Trophoblast cell (in vitro differentiated cells and primary cell): Measurements from ENCODE around the gene SPOCK1.

Source experiments
- DNase-seq, 2 donors: peaks; one replicate each; pipeline ENCODE4 v3.0.0-alpha.2; 2016
- H2AFZ ChIP-seq: 2 replicates; pipeline ENCODE4 v1.6.1; 2013; ENCODE audit warnings: low read length, moderate library complexity, mild to moderate bottlenecking; ENCODE audit not compliant: insufficient read depth, poor library complexity
- H2AK5ac ChIP-seq: 2 replicates; pipeline ENCODE4 v1.6.1; 2013; ENCODE audit warnings: mild to moderate bottlenecking, low read length
- H2BK120ac ChIP-seq: 2 replicates; pipeline ENCODE4 v1.6.1; 2013; ENCODE audit warnings: low read length, mild to moderate bottlenecking, moderate library complexity; ENCODE audit not compliant: insufficient read depth, poor library complexity
- H2BK12ac ChIP-seq: 2 replicates; pipeline ENCODE4 v1.6.1; 2013; ENCODE audit warnings: mild to moderate bottlenecking, low read length, moderate library complexity
- H2BK5ac ChIP-seq: 2 replicates; pipeline ENCODE4 v1.6.1; 2013; ENCODE audit warnings: low read length, low read depth, moderate library complexity, mild to moderate bottlenecking; ENCODE audit not compliant: poor library complexity
- H3K14ac ChIP-seq: 2 replicates; pipeline ENCODE4 v1.6.1; 2013; ENCODE audit warnings: mild to moderate bottlenecking, low read length
- H3K18ac ChIP-seq: 2 replicates; pipeline ENCODE4 v1.6.1; 2013; ENCODE audit warnings: mild to moderate bottlenecking, low read length
- H3K23ac ChIP-seq: 2 replicates; pipeline ENCODE4 v1.6.1; 2013; ENCODE audit warnings: low read length
- H3K27ac ChIP-seq: 2 replicates; pipeline ENCODE4 v1.5.1; 2013; ENCODE audit warnings: low read depth, mild to moderate bottlenecking, inconsistent platforms, low read length, moderate library complexity
- H3K27me3 ChIP-seq: 2 replicates; pipeline ENCODE4 v1.6.1; 2013; ENCODE audit warnings: inconsistent platforms, mild to moderate bottlenecking, low read length, moderate library complexity; ENCODE audit not compliant: insufficient read depth
- H3K36me3 ChIP-seq, 2 experiments: 1 replicate in 1 of 2; 2 replicates in 1 of 2; pipeline ENCODE4 v1.6.1; 2013; ENCODE audit warnings: low read length in 2 of 2, mild to moderate bottlenecking in 2 of 2, moderate library complexity in 1 of 2; ENCODE audit not compliant: insufficient read depth in 2 of 2, control insufficient read depth in 1 of 2
- H3K4ac ChIP-seq: 2 replicates; pipeline ENCODE4 v1.6.1; 2013; ENCODE audit warnings: low read depth, mild to moderate bottlenecking, low read length, moderate library complexity
- H3K4me1 ChIP-seq, 2 experiments: 1 replicate in 1 of 2; 2 replicates in 1 of 2; pipeline ENCODE4 v1.6.1; 2013; ENCODE audit warnings: low read length in 2 of 2, mild to moderate bottlenecking in 2 of 2, moderate library complexity in 1 of 2; ENCODE audit not compliant: insufficient read depth in 2 of 2, control insufficient read depth in 1 of 2
- H3K4me2 ChIP-seq: 2 replicates; pipeline ENCODE4 v1.6.1; 2013; ENCODE audit warnings: inconsistent platforms, mild to moderate bottlenecking, low read length, moderate library complexity
- H3K4me3 ChIP-seq: 2 replicates; pipeline ENCODE4 v1.5.1; 2013; ENCODE audit warnings: mild to moderate bottlenecking, low read depth, low read length, inconsistent platforms
- H3K79me1 ChIP-seq: one replicate; pipeline ENCODE4 v1.6.1; 2013; ENCODE audit warnings: low read length
- H3K79me2 ChIP-seq: 2 replicates; pipeline ENCODE4 v1.6.1; 2013; ENCODE audit warnings: low read length, mild to moderate bottlenecking; ENCODE audit not compliant: control insufficient read depth, insufficient read depth, poor library complexity
- H3K9ac ChIP-seq: 2 replicates; pipeline ENCODE4 v1.6.1; 2013; ENCODE audit warnings: mild to moderate bottlenecking, low read length
- H3K9me3 ChIP-seq: 2 replicates; pipeline ENCODE4 v1.6.1; 2013; ENCODE audit warnings: low read depth, mild to moderate bottlenecking, control low read depth, inconsistent platforms, low read length; ENCODE audit not compliant: insufficient read depth
- H4K12ac ChIP-seq: 2 replicates; pipeline ENCODE4 v1.6.1; 2013; ENCODE audit warnings: low read depth, mild to moderate bottlenecking, low read length, moderate library complexity
- H4K8ac ChIP-seq: 2 replicates; pipeline ENCODE4 v1.6.1; 2013; ENCODE audit warnings: low read depth, mild to moderate bottlenecking, low read length, moderate library complexity
- H4K91ac ChIP-seq: one replicate; pipeline ENCODE4 v1.6.1; 2013; ENCODE audit warnings: low read depth, mild to moderate bottlenecking, low read length, moderate library complexity
- WGBS: extraction: QIAGEN DNeasy Blood & Tissue Kit; methylation state at CpG from one replicate; pipeline ENCODE4 v1.1.7; 2013; ENCODE audit warnings: missing lambda C conversion rate; ENCODE audit not compliant: insufficient read length, insufficient coverage; ENCODE audit errors: extremely low coverage; 5-methylcytosine and 5-hydroxymethylcytosine counted together

The SPOCK1 gene

GRCh38 chr5:137329586-137330296, 169.4 kb downstream of the SPOCK1 start:
- Histone ChIP-seq H3K9me3 (no peaks in the 10 kb centered on the region), H4K8ac (no peak overlapping the region), H3K18ac (no peak overlapping the region), H2BK12ac (no peak overlapping the region), H3K9ac (no peak overlapping the region), H3K23ac (no peak overlapping the region), H4K12ac (no peak overlapping the region), H2BK120ac (no peak overlapping the region), H4K91ac (no peak overlapping the region), H2AFZ (no peak overlapping the region), H3K27me3 (no peaks in the 10 kb centered on the region), H3K4me1 (no peaks in the 10 kb centered on the region), H3K4ac (no peak overlapping the region), H3K79me1 (no peaks in the 10 kb centered on the region), H2AK5ac (no peak overlapping the region), H3K27ac (no peak overlapping the region), H3K36me3 (no peaks in the 10 kb centered on the region), H2BK5ac (no peak overlapping the region), H3K79me2 (no peaks in the 10 kb centered on the region), H3K14ac (no peak overlapping the region), H3K4me3 (no peak overlapping the region), H3K4me2 (no peak overlapping the region)
- WGBS: no CpG with 5 or more reads among the region's 8 CpGs
- DNase-seq: no peak

- no peaks in the 10 kb centered on the region for H3K79me2 ChIP-seq
- no peak overlapping the region for H3K4ac ChIP-seq
- H3K4me2 ChIP-seq: no peak overlapping the region
- H3K9me3 ChIP-seq: no peaks in the 10 kb centered on the region
- no peak overlapping the region for H3K4me3 ChIP-seq
- H2AK5ac ChIP-seq: no peak overlapping the region
- no peak overlapping the region for H2BK5ac ChIP-seq
- H3K9ac ChIP-seq: no peak overlapping the region
- no CpG with 5 or more reads among the region's 3 CpGs for WGBS
- H3K18ac ChIP-seq: no peak overlapping the region
- DNase-seq: no peak
- no peak overlapping the region for H3K23ac ChIP-seq
- no peak overlapping the region for H3K27ac ChIP-seq
- no peaks in the 10 kb centered on the region for H3K36me3 ChIP-seq
- H4K91ac ChIP-seq: no peak overlapping the region
- no peak overlapping the region for H4K12ac ChIP-seq
- H3K4me1 ChIP-seq: no peaks in the 10 kb centered on the region
- no peak overlapping the region for H2AFZ ChIP-seq
- H2BK12ac ChIP-seq: no peak overlapping the region
- H3K14ac ChIP-seq: no peak overlapping the region
- no peaks in the 10 kb centered on the region for H3K27me3 ChIP-seq
- no peak overlapping the region for H2BK120ac ChIP-seq
- no peak overlapping the region for H4K8ac ChIP-seq
- no peaks in the 10 kb centered on the region for H3K79me1 ChIP-seq
Observed at GRCh38 chr5:137328991-137329390, 170.1 kb downstream of the SPOCK1 start.

GRCh38 chr5:137328463-137328862, 170.7 kb downstream of the SPOCK1 start:
- Histone ChIP-seq H3K27me3 (no peaks in the 10 kb centered on the region), H3K23ac (no peak overlapping the region), H4K12ac (no peak overlapping the region), H3K79me1 (no peaks in the 10 kb centered on the region), H3K4me3 (no peak overlapping the region), H4K8ac (no peak overlapping the region), H3K4ac (no peak overlapping the region), H2AK5ac (no peak overlapping the region), H3K18ac (no peak overlapping the region), H3K79me2 (no peaks in the 10 kb centered on the region), H3K4me2 (no peak overlapping the region), H3K4me1 (no peaks in the 10 kb centered on the region), H2BK120ac (no peak overlapping the region), H2BK5ac (no peak overlapping the region), H4K91ac (no peak overlapping the region), H3K9me3 (no peaks in the 10 kb centered on the region), H3K36me3 (no peaks in the 10 kb centered on the region), H3K14ac (no peak overlapping the region), H3K27ac (no peak overlapping the region), H2BK12ac (no peak overlapping the region), H3K9ac (no peak overlapping the region), H2AFZ (no peak overlapping the region)
- no peak for DNase-seq
- WGBS: no CpG with 5 or more reads among the region's 9 CpGs

GRCh38 chr5:137325721-137326120, 173.4 kb downstream of the SPOCK1 start:
- Histone ChIP-seq H3K27me3 (no peaks in the 10 kb centered on the region), H2BK12ac (no peak overlapping the region), H3K4me1 (no peaks in the 10 kb centered on the region), H2BK5ac (no peak overlapping the region), H3K9ac (no peak overlapping the region), H4K91ac (no peak overlapping the region), H3K4me2 (no peak overlapping the region), H3K9me3 (no peaks in the 10 kb centered on the region), H4K12ac (no peak overlapping the region), H3K36me3 (no peaks in the 10 kb centered on the region), H2AFZ (no peak overlapping the region), H3K23ac (no peak overlapping the region), H3K27ac (no peak overlapping the region), H3K79me1 (no peaks in the 10 kb centered on the region), H3K14ac (no peak overlapping the region), H3K79me2 (no peaks in the 10 kb centered on the region), H3K18ac (no peak overlapping the region), H3K4me3 (no peak overlapping the region), H4K8ac (no peak overlapping the region), H2AK5ac (no peak overlapping the region), H3K4ac (no peak overlapping the region), H2BK120ac (no peak overlapping the region)
- DNase-seq: peak; percentile 53 to 69
- no CpG with 5 or more reads among the region's 4 CpGs for WGBS
